DND-41 (cell line): ENCODE results near the gene ZG16B.
A peak's percentile ranks its signal among the peaks of the same experiment; 100 is the strongest.

Source experiments
- EZH2 ChIP-seq: IDR thresholded peaks from 3 replicates; pipeline ENCODE4 v1.6.1; 2012; ENCODE audit warnings: borderline replicate concordance, low read depth, mild to moderate bottlenecking, moderate library complexity, low read length, inconsistent platforms; ENCODE audit not compliant: severe bottlenecking
- TF ChIP-seq, protein P1 (sequence below): IDR thresholded peaks from 2 replicates; pipeline ENCODE4 v1.5.1; 2012; ENCODE audit warnings: borderline replicate concordance, low read length, moderate library complexity, mild to moderate bottlenecking; ENCODE audit not compliant: poor library complexity, severe bottlenecking; ENCODE audit errors: extremely low read depth

DNA sequence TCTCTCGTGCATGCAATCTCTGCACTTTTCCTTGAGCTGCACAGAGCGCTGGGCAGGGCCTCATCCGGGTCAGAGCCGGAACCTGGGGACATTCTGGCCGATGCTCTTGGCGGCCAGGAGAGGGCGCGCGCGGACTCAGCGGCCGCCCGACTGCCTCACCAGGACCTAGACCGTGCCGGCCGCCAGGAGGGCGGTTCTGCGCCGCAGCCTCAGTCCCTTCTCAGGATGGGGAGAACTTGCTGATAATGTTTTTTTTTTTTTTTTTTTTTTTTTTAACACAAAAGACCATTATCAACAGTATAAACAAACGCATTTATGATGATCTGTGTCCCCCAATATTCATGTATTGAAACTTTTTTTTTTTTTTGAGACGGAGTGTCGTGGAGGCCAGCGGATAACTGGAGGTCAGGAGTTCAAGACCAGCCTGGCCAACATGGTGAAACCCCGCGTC lies 44.8 kb downstream of the ZG16B start:
- TF ChIP-seq, protein P1, sequence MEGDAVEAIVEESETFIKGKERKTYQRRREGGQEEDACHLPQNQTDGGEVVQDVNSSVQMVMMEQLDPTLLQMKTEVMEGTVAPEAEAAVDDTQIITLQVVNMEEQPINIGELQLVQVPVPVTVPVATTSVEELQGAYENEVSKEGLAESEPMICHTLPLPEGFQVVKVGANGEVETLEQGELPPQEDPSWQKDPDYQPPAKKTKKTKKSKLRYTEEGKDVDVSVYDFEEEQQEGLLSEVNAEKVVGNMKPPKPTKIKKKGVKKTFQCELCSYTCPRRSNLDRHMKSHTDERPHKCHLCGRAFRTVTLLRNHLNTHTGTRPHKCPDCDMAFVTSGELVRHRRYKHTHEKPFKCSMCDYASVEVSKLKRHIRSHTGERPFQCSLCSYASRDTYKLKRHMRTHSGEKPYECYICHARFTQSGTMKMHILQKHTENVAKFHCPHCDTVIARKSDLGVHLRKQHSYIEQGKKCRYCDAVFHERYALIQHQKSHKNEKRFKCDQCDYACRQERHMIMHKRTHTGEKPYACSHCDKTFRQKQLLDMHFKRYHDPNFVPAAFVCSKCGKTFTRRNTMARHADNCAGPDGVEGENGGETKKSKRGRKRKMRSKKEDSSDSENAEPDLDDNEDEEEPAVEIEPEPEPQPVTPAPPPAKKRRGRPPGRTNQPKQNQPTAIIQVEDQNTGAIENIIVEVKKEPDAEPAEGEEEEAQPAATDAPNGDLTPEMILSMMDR: peak; percentile 85
- TF ChIP-seq EZH2: no peak
